GM19438 (cell line): Measurements from ENCODE around the gene EPHA4.

ENCODE experiments used
- ATAC-seq: cut with Tn5 transposase; IDR thresholded peaks from one replicate; pipeline ENCODE4 v1.9.1; 2021; ENCODE audit warnings: low read depth; ENCODE audit not compliant: unreplicated experiment

EPHA4 gene

GRCh38 chr2:221572219-221572820, at the start of gene EPHA4:
Gene EPHA4 (minus strand): TSS chr2:221572304. CDS start chr2:221572248, 56 bp downstream.
- ATAC-seq = peak; percentile 79

GRCh38 chr2:221618007-221618406, 45.9 kb upstream of the EPHA4 start:
- no peak for ATAC-seq

- no peak for ATAC-seq
Observed at GRCh38 chr2:221616561-221616960, 44.5 kb upstream of the EPHA4 start.

- ATAC-seq = no peak
Observed at GRCh38 chr2:221614274-221614673, 42.2 kb upstream of the EPHA4 start.

GRCh38 chr2:221612800-221613199, 40.7 kb upstream of the EPHA4 start:
- no peak for ATAC-seq

- ATAC-seq = no peak
Observed at GRCh38 chr2:221612161-221612560, 40.1 kb upstream of the EPHA4 start.

GRCh38 chr2:221610675-221611074, 38.6 kb upstream of the EPHA4 start:
- no peak for ATAC-seq

GRCh38 chr2:221610255-221610654, 38.2 kb upstream of the EPHA4 start:
- ATAC-seq = no peak

- ATAC-seq = no peak
Observed at GRCh38 chr2:221608442-221608841, 36.3 kb upstream of the EPHA4 start.

- no peak for ATAC-seq
Observed at GRCh38 chr2:221606424-221606823, 34.3 kb upstream of the EPHA4 start.

GRCh38 chr2:221605751-221606240, 33.7 kb upstream of the EPHA4 start:
- no peak for ATAC-seq

GRCh38 chr2:221602938-221603337, 30.8 kb upstream of the EPHA4 start:
- no peak for ATAC-seq

GRCh38 chr2:221601376-221601775, 29.3 kb upstream of the EPHA4 start:
- no peak for ATAC-seq

- no peak for ATAC-seq
Observed at GRCh38 chr2:221600388-221600787, 28.3 kb upstream of the EPHA4 start.

GRCh38 chr2:221596192-221596591, 24.1 kb upstream of the EPHA4 start:
- no peak for ATAC-seq

- ATAC-seq = no peak
Observed at GRCh38 chr2:221590861-221591365, 18.8 kb upstream of the EPHA4 start.

- ATAC-seq = no peak
Observed at GRCh38 chr2:221589696-221590095, 17.6 kb upstream of the EPHA4 start.

GRCh38 chr2:221588306-221588985, 16.3 kb upstream of the EPHA4 start:
- ATAC-seq = no peak

GRCh38 chr2:221581986-221582385, 9.9 kb upstream of the EPHA4 start:
- ATAC-seq = no peak

GRCh38 chr2:221574231-221574570, 2.1 kb upstream of the EPHA4 start:
- no peak for ATAC-seq

GRCh38 chr2:221573430-221574230, 1.5 kb upstream of the EPHA4 start:
- ATAC-seq = peak; percentile 55
